ENCODE measurements around the gene ADCK1. TPM values are rescaled to one million over a fixed set of nuclear protein-coding genes. Genes with fewer than 3 reads are reported as not detected.
"Not testable (repeated sequence)": the region's sequence is repeated elsewhere in the genome, so short reads cannot be mapped to it uniquely, and the experiment has no call there.

The ADCK1 gene
- polyA plus RNA-seq, 1 experiment, result 7.3 TPM

- no peak overlapping the region for H3K4me3 ChIP-seq (ENCODE audit: low read depth, low read length)
- CTCF ChIA-PET, result interaction anchor here (1.4 kb wide), 1 partner anchor 48 kb away, joined by 4 read pairs; no protein-coding TSS in a partner anchor
- POLR2A ChIA-PET, result no interaction called here
- no peaks in the 10 kb centered on the region for H3K36me3 ChIP-seq (ENCODE audit: control insufficient read depth, insufficient read depth, low read length)
- no peak for DNase-seq (ENCODE audit: low read depth)
- TF ChIP-seq, protein P1, sequence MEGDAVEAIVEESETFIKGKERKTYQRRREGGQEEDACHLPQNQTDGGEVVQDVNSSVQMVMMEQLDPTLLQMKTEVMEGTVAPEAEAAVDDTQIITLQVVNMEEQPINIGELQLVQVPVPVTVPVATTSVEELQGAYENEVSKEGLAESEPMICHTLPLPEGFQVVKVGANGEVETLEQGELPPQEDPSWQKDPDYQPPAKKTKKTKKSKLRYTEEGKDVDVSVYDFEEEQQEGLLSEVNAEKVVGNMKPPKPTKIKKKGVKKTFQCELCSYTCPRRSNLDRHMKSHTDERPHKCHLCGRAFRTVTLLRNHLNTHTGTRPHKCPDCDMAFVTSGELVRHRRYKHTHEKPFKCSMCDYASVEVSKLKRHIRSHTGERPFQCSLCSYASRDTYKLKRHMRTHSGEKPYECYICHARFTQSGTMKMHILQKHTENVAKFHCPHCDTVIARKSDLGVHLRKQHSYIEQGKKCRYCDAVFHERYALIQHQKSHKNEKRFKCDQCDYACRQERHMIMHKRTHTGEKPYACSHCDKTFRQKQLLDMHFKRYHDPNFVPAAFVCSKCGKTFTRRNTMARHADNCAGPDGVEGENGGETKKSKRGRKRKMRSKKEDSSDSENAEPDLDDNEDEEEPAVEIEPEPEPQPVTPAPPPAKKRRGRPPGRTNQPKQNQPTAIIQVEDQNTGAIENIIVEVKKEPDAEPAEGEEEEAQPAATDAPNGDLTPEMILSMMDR (IDR thresholded peaks at IDR 0.05; ENCODE audit: insufficient read depth, low read depth, low read length), result no peak
- H3K27me3 ChIP-seq (ENCODE audit: control insufficient read depth, insufficient read depth, low read length), result no peaks in the 10 kb centered on the region
Observed at GRCh38 chr14:77909911-77910310, 110.0 kb downstream of the ADCK1 start.

GRCh38 chr14:77910506-77910905 lies 110.6 kb downstream of the ADCK1 start:
- Histone ChIP-seq H3K4me3 (ENCODE audit: low read depth, low read length) (no peak overlapping the region), H3K27me3 (ENCODE audit: control insufficient read depth, insufficient read depth, low read length) (no peaks in the 10 kb centered on the region), H3K36me3 (ENCODE audit: control insufficient read depth, insufficient read depth, low read length) (no peaks in the 10 kb centered on the region)
- ChIA-PET POLR2A (no interaction called here), CTCF (interaction anchor here (1.4 kb wide), 1 partner anchor 49 kb away, joined by 4 read pairs; no protein-coding TSS in a partner anchor)
- no peak for DNase-seq (ENCODE audit: low read depth)
- TF ChIP-seq, protein P1 (IDR thresholded peaks at IDR 0.05; ENCODE audit: insufficient read depth, low read depth, low read length), result no peak

- POLR2A ChIA-PET, result no interaction called here
- Histone ChIP-seq H3K36me3 (ENCODE audit: control insufficient read depth, insufficient read depth, low read length) (no peaks in the 10 kb centered on the region), H3K27me3 (ENCODE audit: control insufficient read depth, insufficient read depth, low read length) (no peaks in the 10 kb centered on the region), H3K4me3 (ENCODE audit: low read depth, low read length) (no peak overlapping the region)
- TF ChIP-seq, protein P1 (IDR thresholded peaks at IDR 0.05; ENCODE audit: insufficient read depth, low read depth, low read length), result no peak
- CTCF ChIA-PET, result interaction anchor here (1.4 kb wide), 1 partner anchor 50 kb away, joined by 4 read pairs; no protein-coding TSS in a partner anchor
- no peak for DNase-seq (ENCODE audit: low read depth)
Observed at GRCh38 chr14:77911356-77911755, 111.4 kb downstream of the ADCK1 start.

- no peak overlapping the region for H3K4me3 ChIP-seq (ENCODE audit: low read depth, low read length)
- POLR2A ChIA-PET, result no interaction called here
- CTCF ChIA-PET, result no interaction called here
- no peak for DNase-seq (ENCODE audit: low read depth)
- H3K27me3 ChIP-seq (ENCODE audit: control insufficient read depth, insufficient read depth, low read length), result no peaks in the 10 kb centered on the region
- H3K36me3 ChIP-seq (ENCODE audit: control insufficient read depth, insufficient read depth, low read length), result no peaks in the 10 kb centered on the region
- TF ChIP-seq, protein P1 (IDR thresholded peaks at IDR 0.05; ENCODE audit: insufficient read depth, low read depth, low read length), result no peak
Observed at GRCh38 chr14:77912754-77913556, 113.0 kb downstream of the ADCK1 start.

- Histone ChIP-seq H3K27me3 (ENCODE audit: control insufficient read depth, insufficient read depth, low read length) (no peaks in the 10 kb centered on the region), H3K36me3 (ENCODE audit: control insufficient read depth, insufficient read depth, low read length) (no peaks in the 10 kb centered on the region), H3K4me3 (ENCODE audit: low read depth, low read length) (no peak overlapping the region)
- DNase-seq (ENCODE audit: low read depth), result no peak
- ChIA-PET CTCF (interaction anchor here (0.8 to 1.2 kb wide), 2 partner anchors 9 to 10 kb away, joined by 4 to 5 read pairs; no protein-coding TSS in a partner anchor), POLR2A (no interaction called here)
- TF ChIP-seq, protein P1 (IDR thresholded peaks at IDR 0.05; ENCODE audit: insufficient read depth, low read depth, low read length), result no peak
Observed at GRCh38 chr14:77914073-77914721, 114.3 kb downstream of the ADCK1 start.

- H3K4me3 ChIP-seq (ENCODE audit: low read depth, low read length); H3K36me3 ChIP-seq (ENCODE audit: control insufficient read depth, insufficient read depth, low read length); POLR2A ChIA-PET; H3K27me3 ChIP-seq (ENCODE audit: control insufficient read depth, insufficient read depth, low read length); CTCF ChIA-PET; DNase-seq (ENCODE audit: low read depth): not testable (repeated sequence)
Observed at GRCh38 chr14:77915390-77915789, 115.5 kb downstream of the ADCK1 start.

Measured in BJ (cell line).